Subcutaneous abdominal adipose tissue (tissue), 5 donors: ENCODE results near the gene RPH3AL.
A peak's percentile ranks its signal among the peaks of the same experiment; 100 is the strongest.

Experiments used
- H3K27ac ChIP-seq: one replicate; pipeline ENCODE4 v1.7.0; 2013; ENCODE audit warnings: low read depth, mild to moderate bottlenecking, inconsistent platforms, low read length, moderate library complexity
- H3K27me3 ChIP-seq, 5 donors: one replicate each; pipeline ENCODE4 v1.7.0; 2013; ENCODE audit warnings: low read length in 5 of 5, inconsistent platforms in 1 of 5; ENCODE audit not compliant: control insufficient read depth in 5 of 5, insufficient read depth in 4 of 5
- H3K36me3 ChIP-seq, 5 donors: one replicate each; pipeline ENCODE4 v1.7.0; 2013; ENCODE audit warnings: low read length in 5 of 5; ENCODE audit not compliant: control insufficient read depth in 5 of 5, insufficient read depth in 5 of 5
- H3K4me1 ChIP-seq, 5 donors: one replicate each; pipeline ENCODE4 v1.7.0; 2013; ENCODE audit warnings: low read length in 5 of 5, mild to moderate bottlenecking in 3 of 5, moderate library complexity in 1 of 5; ENCODE audit not compliant: control insufficient read depth in 5 of 5, insufficient read depth in 5 of 5
- H3K4me3 ChIP-seq, 5 donors: one replicate each; pipeline ENCODE4 v1.7.0; 2013; ENCODE audit warnings: low read length in 5 of 5, low read depth in 1 of 5
- H3K9ac ChIP-seq, 5 donors: one replicate each; pipeline ENCODE4 v1.7.0; 2013; ENCODE audit warnings: low read length in 5 of 5, mild to moderate bottlenecking in 4 of 5, moderate library complexity in 3 of 5
- H3K9me3 ChIP-seq, 5 donors: one replicate each; pipeline ENCODE4 v1.7.0; 2013; ENCODE audit warnings: low read length in 5 of 5; ENCODE audit not compliant: control insufficient read depth in 5 of 5
- donor health status: healthy.
- donor health status: healthy.
- donor health status: healthy.
- donor health status: healthy.
- donor health status: healthy.

The RPH3AL gene

DNA sequence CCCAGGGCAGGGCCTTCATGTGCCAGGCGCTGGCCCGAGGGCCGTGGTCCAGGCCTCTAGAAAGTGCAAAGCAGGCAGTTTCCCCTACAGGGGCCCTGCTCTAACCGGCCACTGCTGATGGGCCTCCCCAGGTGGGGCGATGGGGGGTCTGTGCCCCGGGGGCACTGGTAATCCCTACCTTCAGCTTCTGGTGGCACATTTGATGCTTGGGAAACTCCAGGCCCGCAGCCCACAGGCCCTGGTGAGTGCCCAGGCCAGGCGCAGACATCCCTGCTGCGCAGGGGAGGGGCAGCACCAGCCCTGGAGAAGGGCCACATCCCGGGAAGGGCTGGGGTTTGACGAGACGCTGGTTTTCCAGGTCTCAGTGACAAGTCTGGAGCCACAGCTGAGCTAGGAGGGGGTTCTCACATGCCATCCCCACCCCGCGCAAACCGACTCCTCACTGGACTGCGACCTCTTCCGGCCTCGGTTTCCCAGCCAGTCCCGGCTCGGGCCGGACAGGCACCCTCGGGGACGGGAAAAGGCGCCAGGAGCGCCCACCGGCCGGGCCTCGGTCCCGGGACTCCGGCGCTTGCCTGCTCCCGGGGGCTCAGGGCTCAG, 172.7 kb downstream of the RPH3AL start:
- Histone ChIP-seq H3K4me1 (peaks cover 1 to 47% (median 15%) of the 10 kb centered on the region in 5 donors), H3K27me3 (peaks cover 20 to 42% (median 35%) of the 10 kb centered on the region in 5 donors), H3K4me3 (peak overlapping the region in 3 of 5 donors; percentile 59 to 70 (median 63)), H3K9me3 (no peaks in the 10 kb centered on the region), H3K9ac (peak overlapping the region in 2 of 5 donors; percentile 56 to 72), H3K27ac (peak overlapping the region; percentile 11), H3K36me3 (peaks cover 0 to 4% (median 0%) of the 10 kb centered on the region in 5 donors)

GRCh38 chr17:179066-179432, 173.6 kb downstream of the RPH3AL start:
- Histone ChIP-seq H3K27me3 (peaks cover 19 to 40% (median 35%) of the 10 kb centered on the region in 5 donors), H3K27ac (peak overlapping the region; percentile 11), H3K4me1 (peaks cover 1 to 47% (median 15%) of the 10 kb centered on the region in 5 donors), H3K9ac (peak overlapping the region in 2 of 5 donors; percentile 15 to 72), H3K9me3 (no peaks in the 10 kb centered on the region), H3K36me3 (peaks cover 0 to 4% (median 0%) of the 10 kb centered on the region in 5 donors), H3K4me3 (peak overlapping the region in 3 of 5 donors; percentile 59 to 70 (median 63))

- peaks cover 1 to 47% (median 15%) of the 10 kb centered on the region in 5 donors for H3K4me1 ChIP-seq
- H3K9ac ChIP-seq = peak overlapping the region in 2 of 5 donors; percentile 7 to 15
- H3K36me3 ChIP-seq = peaks cover 0 to 4% (median 0%) of the 10 kb centered on the region in 5 donors
- H3K27ac ChIP-seq = no peak overlapping the region
- H3K27me3 ChIP-seq = peaks cover 17 to 36% (median 32%) of the 10 kb centered on the region in 5 donors
- H3K4me3 ChIP-seq = peak overlapping the region in 2 of 5 donors; percentile 59 to 70
- H3K9me3 ChIP-seq = no peaks in the 10 kb centered on the region
Observed at GRCh38 chr17:178292-179065, 174.1 kb downstream of the RPH3AL start.

GRCh38 chr17:177762-178161, 174.8 kb downstream of the RPH3AL start:
- peaks cover 19 to 32% (median 29%) of the 10 kb centered on the region in 5 donors for H3K27me3 ChIP-seq
- H3K27ac ChIP-seq = no peak overlapping the region
- no peak overlapping the region for H3K4me3 ChIP-seq
- H3K4me1 ChIP-seq = peaks cover 1 to 41% (median 15%) of the 10 kb centered on the region in 5 donors
- H3K9ac ChIP-seq = no peak overlapping the region
- no peaks in the 10 kb centered on the region for H3K9me3 ChIP-seq
- H3K36me3 ChIP-seq = peaks cover 0 to 8% (median 0%) of the 10 kb centered on the region in 5 donors

DNA sequence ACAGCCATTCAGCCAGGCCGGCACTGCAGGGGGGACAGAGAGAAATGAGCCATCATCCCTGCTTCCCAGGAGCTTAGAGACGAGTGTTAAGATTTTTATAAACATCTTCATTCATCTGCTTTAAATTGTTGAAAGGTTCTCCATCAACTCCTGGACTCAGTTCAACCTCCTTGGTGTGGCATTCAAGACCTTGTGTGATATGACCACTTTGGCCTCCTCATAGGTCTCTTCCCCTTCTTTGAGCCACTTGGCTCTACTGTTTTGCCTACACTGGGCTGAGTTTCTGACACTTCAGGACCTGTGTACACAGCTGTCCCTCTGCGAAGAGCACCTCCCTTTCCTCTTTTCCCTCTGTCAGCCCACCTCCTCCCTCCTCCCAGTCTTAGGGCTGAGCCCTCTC, 175.5 kb downstream of the RPH3AL start:
- Histone ChIP-seq H3K4me1 (peaks cover 0 to 35% (median 11%) of the 10 kb centered on the region in 5 donors), H3K27me3 (peaks cover 17 to 28% (median 25%) of the 10 kb centered on the region in 5 donors), H3K9me3 (no peaks in the 10 kb centered on the region), H3K27ac (no peak overlapping the region), H3K36me3 (peaks cover 0 to 8% (median 0%) of the 10 kb centered on the region in 5 donors), H3K9ac (no peak overlapping the region), H3K4me3 (no peak overlapping the region)

- no peak overlapping the region for H3K27ac ChIP-seq
- peaks cover 8 to 11% (median 9%) of the 10 kb centered on the region in 5 donors for H3K27me3 ChIP-seq
- H3K9me3 ChIP-seq = no peaks in the 10 kb centered on the region
- H3K4me3 ChIP-seq = no peak overlapping the region
- H3K36me3 ChIP-seq = peaks cover 0 to 10% (median 0%) of the 10 kb centered on the region in 5 donors
- peaks cover 0 to 7% (median 0%) of the 10 kb centered on the region in 5 donors for H3K4me1 ChIP-seq
- no peak overlapping the region for H3K9ac ChIP-seq
Observed at GRCh38 chr17:173166-173911, 179.3 kb downstream of the RPH3AL start.

GRCh38 chr17:172401-172800, 180.2 kb downstream of the RPH3AL start:
- Histone ChIP-seq H3K36me3 (peaks cover 0 to 10% (median 0%) of the 10 kb centered on the region in 5 donors), H3K27ac (no peak overlapping the region), H3K4me3 (no peak overlapping the region), H3K27me3 (peaks cover 3 to 8% (median 6%) of the 10 kb centered on the region in 5 donors), H3K4me1 (no peaks in the 10 kb centered on the region), H3K9ac (no peak overlapping the region), H3K9me3 (no peaks in the 10 kb centered on the region)

DNA sequence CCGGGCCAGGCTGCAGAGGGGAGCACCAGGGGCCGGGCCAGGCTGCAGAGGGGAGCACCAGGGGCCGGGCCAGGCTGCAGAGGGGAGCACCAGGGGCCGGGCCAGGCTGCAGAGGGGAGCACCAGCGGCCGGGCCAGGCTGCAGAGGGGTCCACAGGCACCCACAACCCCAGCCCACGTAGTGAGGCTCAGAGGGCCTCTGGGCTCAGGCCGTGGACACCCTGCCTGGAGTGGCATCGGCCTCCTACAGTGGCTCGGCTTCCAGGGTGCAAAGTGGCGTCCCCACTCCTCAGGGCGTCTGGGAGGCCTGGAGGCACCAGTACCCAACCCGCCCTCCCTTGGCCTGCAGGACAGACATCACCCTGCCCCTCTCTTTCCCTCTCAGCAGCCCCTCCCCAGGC, 180.7 kb downstream of the RPH3AL start:
- no peak overlapping the region for H3K4me3 ChIP-seq
- no peaks in the 10 kb centered on the region for H3K4me1 ChIP-seq
- H3K27ac ChIP-seq = no peak overlapping the region

GRCh38 chr17:170130-170670, 182.4 kb downstream of the RPH3AL start:
- H3K9me3 ChIP-seq = no peaks in the 10 kb centered on the region

More for the DNA sequence above, 180.7 kb downstream of the RPH3AL start:
- peaks cover 0 to 8% (median 6%) of the 10 kb centered on the region in 5 donors for H3K27me3 ChIP-seq
- H3K9ac ChIP-seq = no peak overlapping the region
- H3K36me3 ChIP-seq = peaks cover 0 to 10% (median 0%) of the 10 kb centered on the region in 5 donors
- no peaks in the 10 kb centered on the region for H3K9me3 ChIP-seq

More at GRCh38 chr17:170130-170670, 182.4 kb downstream of the RPH3AL start:
- Histone ChIP-seq H3K4me1 (no peaks in the 10 kb centered on the region), H3K27ac (no peak overlapping the region), H3K4me3 (no peak overlapping the region), H3K36me3 (peaks cover 0 to 12% (median 0%) of the 10 kb centered on the region in 5 donors), H3K27me3 (peaks cover 0 to 8% (median 6%) of the 10 kb centered on the region in 5 donors), H3K9ac (no peak overlapping the region)
